ENCODE measurements around the gene ADAM23.

GRCh38 chr2:206557321-206557720 is 114.0 kb downstream of the ADAM23 start:
- TF ChIP-seq, protein P1, sequence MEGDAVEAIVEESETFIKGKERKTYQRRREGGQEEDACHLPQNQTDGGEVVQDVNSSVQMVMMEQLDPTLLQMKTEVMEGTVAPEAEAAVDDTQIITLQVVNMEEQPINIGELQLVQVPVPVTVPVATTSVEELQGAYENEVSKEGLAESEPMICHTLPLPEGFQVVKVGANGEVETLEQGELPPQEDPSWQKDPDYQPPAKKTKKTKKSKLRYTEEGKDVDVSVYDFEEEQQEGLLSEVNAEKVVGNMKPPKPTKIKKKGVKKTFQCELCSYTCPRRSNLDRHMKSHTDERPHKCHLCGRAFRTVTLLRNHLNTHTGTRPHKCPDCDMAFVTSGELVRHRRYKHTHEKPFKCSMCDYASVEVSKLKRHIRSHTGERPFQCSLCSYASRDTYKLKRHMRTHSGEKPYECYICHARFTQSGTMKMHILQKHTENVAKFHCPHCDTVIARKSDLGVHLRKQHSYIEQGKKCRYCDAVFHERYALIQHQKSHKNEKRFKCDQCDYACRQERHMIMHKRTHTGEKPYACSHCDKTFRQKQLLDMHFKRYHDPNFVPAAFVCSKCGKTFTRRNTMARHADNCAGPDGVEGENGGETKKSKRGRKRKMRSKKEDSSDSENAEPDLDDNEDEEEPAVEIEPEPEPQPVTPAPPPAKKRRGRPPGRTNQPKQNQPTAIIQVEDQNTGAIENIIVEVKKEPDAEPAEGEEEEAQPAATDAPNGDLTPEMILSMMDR (IDR thresholded peaks at IDR 0.05; ENCODE audit: low read depth, low read length, poor library complexity, severe bottlenecking) = no peak
- TF ChIP-seq EZH2phosphoT487 (IDR thresholded peaks at IDR 0.05; ENCODE audit: borderline replicate concordance, low read length) = no peak
